CD4-positive, alpha-beta T cell (primary cell): ENCODE measurements around the gene BTN3A1. TPM values are rescaled to one million over a fixed set of nuclear protein-coding genes. Genes with fewer than 3 reads are reported as not detected.
A peak's percentile ranks its signal among the peaks of the same experiment; 100 is the strongest.
"Not testable (repeated sequence)": the region's sequence is repeated elsewhere in the genome, so short reads cannot be mapped to it uniquely, and the experiment has no call there.

Experiments used
- ATAC-seq: fragments of 200-7000 bp; cut with Tn5 transposase; one replicate; pipeline ENCODE4 v1.10.0; 2022; ENCODE audit warnings: mild to moderate bottlenecking; ENCODE audit not compliant: poor library complexity
- CTCF ChIA-PET: fragments of 350-600 bp; sonication (Branson Sonifier 250); formaldehyde crosslinking; loops from one replicate; lab custom pipeline; 2021; ENCODE audit warnings: antibody characterized with exemption, inconsistent platforms; lab: Charles Lee
- POLR2A ChIA-PET: fragments of 350-600 bp; sonication (Branson Sonifier 250); formaldehyde crosslinking; loops from one replicate; lab custom pipeline; 2021; ENCODE audit warnings: antibody characterized with exemption, inconsistent platforms; lab: Charles Lee
- DNase-seq, 14 experiments: peaks; one replicate each; pipeline ENCODE4 v3.0.0-alpha.2; 2013 to 2020; ENCODE audit warnings: mixed read lengths in 2 of 14
- H3K27ac ChIP-seq, 2 donors: one replicate each; pipeline versions ENCODE4 v1.5.1 to v1.7.0; 2013; ENCODE audit warnings: low read length in 2 of 2, low read depth in 1 of 2, mild to moderate bottlenecking in 1 of 2
- H3K27me3 ChIP-seq, 2 experiments: 1 replicate in 1 of 2; 2 replicates in 1 of 2; pipeline versions ENCODE4 v1.6.1 to v1.7.0; 2013; ENCODE audit warnings: low read length in 2 of 2, control low read depth in 1 of 2, mild to moderate bottlenecking in 1 of 2, moderate library complexity in 1 of 2; ENCODE audit not compliant: insufficient read depth in 2 of 2, control insufficient read depth in 1 of 2
- H3K36me3 ChIP-seq: one replicate; pipeline ENCODE4 v1.6.1; 2013; ENCODE audit warnings: low read length, control low read depth; ENCODE audit not compliant: insufficient read depth
- H3K4me1 ChIP-seq: one replicate; pipeline ENCODE4 v1.6.1; 2013; ENCODE audit warnings: low read length, control low read depth; ENCODE audit not compliant: insufficient read depth
- H3K4me3 ChIP-seq: one replicate; pipeline ENCODE4 v1.5.1; 2013; ENCODE audit warnings: mild to moderate bottlenecking, low read length, moderate library complexity
- H3K9me3 ChIP-seq, 2 experiments: 1 replicate in 1 of 2; 2 replicates in 1 of 2; pipeline versions ENCODE4 v1.6.1 to v1.7.0; 2013; ENCODE audit warnings: low read length in 2 of 2, mild to moderate bottlenecking in 2 of 2, control low read depth in 1 of 2, moderate library complexity in 1 of 2; ENCODE audit not compliant: control insufficient read depth in 1 of 2, insufficient read depth in 1 of 2
- H3K27ac Mint-ChIP-seq: one replicate; pipeline ENCODE4 v1.8.0; 2020; ENCODE audit warnings: mixed read lengths
- H3K27me3 Mint-ChIP-seq: one replicate; pipeline ENCODE4 v1.8.0; 2021; ENCODE audit warnings: mixed read lengths
- H3K36me3 Mint-ChIP-seq: one replicate; pipeline ENCODE4 v1.8.0; 2021; ENCODE audit warnings: low read depth, mixed read lengths
- H3K4me1 Mint-ChIP-seq: one replicate; pipeline ENCODE4 v1.8.0; 2021; ENCODE audit warnings: low read depth, mixed read lengths
- H3K4me3 Mint-ChIP-seq: one replicate; pipeline ENCODE4 v1.8.0; 2020; ENCODE audit warnings: mild to moderate bottlenecking, mixed read lengths
- H3K9me3 Mint-ChIP-seq: one replicate; pipeline ENCODE4 v1.8.0; 2020; ENCODE audit warnings: mixed read lengths
- CTCF ChIP-seq: fragments of 200-600 bp; IDR thresholded peaks from one replicate; pipeline ENCODE4 v1.8.0; 2022; ENCODE audit warnings: antibody characterized with exemption, mild to moderate bottlenecking
- intact Hi-C, 2 experiments: fragments of 100-400 bp; cut with DNase I in 1 of 2; cut with micrococcal nuclease in 1 of 2; formaldehyde crosslinking; loops; one replicate each; pipeline versions ENCODE4 v1.15.1 to v1.9.0; 2023 to 2025; cut with DNase I, micrococcal nuclease
- total RNA-seq, 174 experiments: library from RNA in 2 of 174; stranded (reverse) in 2 of 174; gene quantifications; one replicate each; pipeline ENCODE4 v1.2.3 and lab custom pipeline; 2021 to 2026

The BTN3A1 gene
- total RNA-seq, 2 experiments from 2014 or later = 109 TPM

- no peak overlapping the region for H3K27ac Mint-ChIP-seq
- intact Hi-C loops = no loop called here
- TF ChIP-seq CTCF = no peak
- Histone ChIP-seq H3K36me3 (no peaks in the 10 kb centered on the region), H3K27me3 (no peaks in the 10 kb centered on the region), H3K9me3 (no peaks in the 10 kb centered on the region), H3K27ac (no peak overlapping the region), H3K4me3 (no peak overlapping the region), H3K4me1 (peaks cover 6% of the 10 kb centered on the region)
- H3K4me1 Mint-ChIP-seq = peaks cover 5% of the 10 kb centered on the region
- no peaks in the 10 kb centered on the region for H3K9me3 Mint-ChIP-seq
- ATAC-seq = no peak
- CTCF ChIA-PET = interaction anchor here (1.6 kb wide), 1 partner anchor 14 kb away, joined by 5 read pairs; no protein-coding TSS in a partner anchor
- no peak for DNase-seq
- H3K27me3 Mint-ChIP-seq = no peaks in the 10 kb centered on the region
- no peaks in the 10 kb centered on the region for H3K36me3 Mint-ChIP-seq
- POLR2A ChIA-PET = interaction anchor here (1.2 kb wide), 1 partner anchor 214 kb away, joined by 4 read pairs; no protein-coding TSS in a partner anchor
- no peak overlapping the region for H3K4me3 Mint-ChIP-seq
These were observed 46.7 kb upstream of the BTN3A1 start for GRCh38 chr6:26355366-26355765.

- intact Hi-C loops = not testable (repeated sequence)
These were observed 44.5 kb upstream of the BTN3A1 start for GRCh38 chr6:26357543-26357942.

GRCh38 chr6:26358511-26358981 is 43.5 kb upstream of the BTN3A1 start:
- H3K4me3 Mint-ChIP-seq = no peak overlapping the region
- DNase-seq = peak in 2 of 14 experiments; percentile 41 to 62
- peaks cover 31% of the 10 kb centered on the region for H3K4me1 Mint-ChIP-seq
- Histone ChIP-seq H3K27me3 (no peaks in the 10 kb centered on the region), H3K4me3 (no peak overlapping the region), H3K36me3 (no peaks in the 10 kb centered on the region), H3K27ac (no peak overlapping the region), H3K4me1 (peaks cover 24% of the 10 kb centered on the region), H3K9me3 (no peaks in the 10 kb centered on the region)
- TF ChIP-seq CTCF = no peak
- no peak for ATAC-seq
- intact Hi-C loops = no loop called here
- ChIA-PET POLR2A (no interaction called here), CTCF (no interaction called here)
- H3K27ac Mint-ChIP-seq = no peak overlapping the region
- H3K27me3 Mint-ChIP-seq = no peaks in the 10 kb centered on the region
- no peaks in the 10 kb centered on the region for H3K36me3 Mint-ChIP-seq
- no peaks in the 10 kb centered on the region for H3K9me3 Mint-ChIP-seq

More at GRCh38 chr6:26357543-26357942, 44.5 kb upstream of the BTN3A1 start:
- H3K27me3 ChIP-seq, H3K9me3 ChIP-seq, H3K9me3 Mint-ChIP-seq, H3K27ac ChIP-seq, H3K4me3 Mint-ChIP-seq, H3K4me3 ChIP-seq, H3K27ac Mint-ChIP-seq, H3K36me3 ChIP-seq, ATAC-seq, CTCF ChIA-PET, DNase-seq, H3K27me3 Mint-ChIP-seq, H3K36me3 Mint-ChIP-seq: not testable (repeated sequence)
- POLR2A ChIA-PET = interaction anchor here (0.7 kb wide), 1 partner anchor 73 kb away, joined by 4 read pairs; no protein-coding TSS in a partner anchor
- H3K4me1 Mint-ChIP-seq = peaks cover 23% of the 10 kb centered on the region
- peaks cover 24% of the 10 kb centered on the region for H3K4me1 ChIP-seq

DNA sequence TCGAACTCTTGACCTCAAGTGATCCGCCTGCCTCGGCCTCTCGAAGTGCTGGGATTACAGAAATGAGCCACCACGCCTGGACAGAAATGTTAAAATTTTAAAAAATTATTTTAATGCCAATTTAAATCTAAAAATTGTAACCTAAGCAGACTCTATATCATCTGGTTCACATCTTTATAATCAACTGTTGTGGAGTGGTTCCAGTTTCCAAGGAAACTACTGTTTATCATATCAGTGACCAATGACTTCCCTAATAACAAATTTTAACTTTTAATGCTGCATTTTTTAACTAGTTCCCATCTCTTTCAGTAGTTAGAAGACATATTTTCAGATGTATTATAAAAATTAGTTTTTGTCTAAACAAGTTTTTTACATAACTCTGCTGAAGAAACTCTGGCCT is 42.3 kb upstream of the BTN3A1 start:
- H3K36me3 ChIP-seq = no peaks in the 10 kb centered on the region
- Mint-ChIP-seq H3K27ac (no peak overlapping the region), H3K4me3 (no peak overlapping the region), H3K4me1 (peaks cover 31% of the 10 kb centered on the region), H3K27me3 (no peaks in the 10 kb centered on the region), H3K36me3 (no peaks in the 10 kb centered on the region), H3K9me3 (no peaks in the 10 kb centered on the region)
- no peaks in the 10 kb centered on the region for H3K27me3 ChIP-seq
- ChIA-PET CTCF (no interaction called here), POLR2A (interaction anchor here (0.6 kb wide), 1 partner anchor 37 kb away, joined by 3 read pairs; no protein-coding TSS in a partner anchor)
- peaks cover 32% of the 10 kb centered on the region for H3K4me1 ChIP-seq
- H3K4me3 ChIP-seq = no peak overlapping the region
- DNase-seq (no peak), ATAC-seq (no peak)
- H3K9me3 ChIP-seq = no peaks in the 10 kb centered on the region
- intact Hi-C loops = loop anchor here in 1 of 2 experiments (10.0 kb wide), 1 partner anchor 115 kb away; no protein-coding TSS in a partner anchor
- no peak for TF ChIP-seq CTCF
- H3K27ac ChIP-seq = no peak overlapping the region
